Neural cell (in vitro differentiated cells): Measurements from ENCODE around the gene TMEM143. TPM values are rescaled to one million over a fixed set of nuclear protein-coding genes. Genes with fewer than 3 reads are reported as not detected.

Source experiments
- H2AFZ ChIP-seq: fragments of 200-600, 300-800 bp; sonication (generic), shearing (Covaris generic); 2 replicates; pipeline ENCODE4 v1.6.0; 2014; ENCODE audit warnings: low read depth, mild to moderate bottlenecking, antibody characterized with exemption, low read length, moderate library complexity
- H3F3A ChIP-seq: fragments of 200-600 bp; shearing (Covaris generic); 2 replicates; pipeline ENCODE4 v1.6.1; 2016; ENCODE audit warnings: mild to moderate bottlenecking, moderate library complexity, mixed read lengths, antibody characterized with exemption, low read length; ENCODE audit not compliant: insufficient read depth, poor library complexity, severe bottlenecking
- H3K27ac ChIP-seq: fragments of 200-600, 300-800 bp; sonication (generic), shearing (Covaris generic); 2 replicates; pipeline ENCODE4 v1.5.1; 2014; ENCODE audit warnings: mild to moderate bottlenecking, low read length, moderate library complexity
- H3K27me3 ChIP-seq: fragments of 300-800, 200-600 bp; sonication (generic), shearing (Covaris generic); 2 replicates; pipeline ENCODE4 v1.6.0; 2014; ENCODE audit warnings: mild to moderate bottlenecking, low read depth, low read length, moderate library complexity; ENCODE audit not compliant: insufficient read depth
- H3K36me3 ChIP-seq: fragments of 300-800, 200-600 bp; sonication (generic), shearing (Covaris generic); 2 replicates; pipeline ENCODE4 v1.5.1; 2014; ENCODE audit warnings: mild to moderate bottlenecking, antibody characterized with exemption, low read length, moderate library complexity; ENCODE audit not compliant: insufficient read depth
- H3K4me2 ChIP-seq: fragments of 300-800, 200-600 bp; sonication (generic), shearing (Covaris generic); 2 replicates; pipeline ENCODE4 v1.6.0; 2014; ENCODE audit warnings: mild to moderate bottlenecking, low read length
- H3K4me3 ChIP-seq: fragments of 300-800, 200-600 bp; sonication (generic), shearing (Covaris generic); 2 replicates; pipeline ENCODE4 v1.5.1; 2014; ENCODE audit warnings: mild to moderate bottlenecking, low read length, moderate library complexity
- H3K79me2 ChIP-seq: fragments of 200-600 bp; shearing (Covaris generic); replicated peaks from 2 replicates; pipeline ENCODE4 v1.6.0; 2014; ENCODE audit warnings: mild to moderate bottlenecking, low read length, moderate library complexity; ENCODE audit not compliant: insufficient read depth
- H3K9ac ChIP-seq: fragments of 300-800, 200-600 bp; sonication (generic), shearing (Covaris generic); 2 replicates; pipeline ENCODE4 v1.6.1; 2016; ENCODE audit warnings: mild to moderate bottlenecking, low read length, mixed read lengths
- H3K9me2 ChIP-seq: fragments of 200-600 bp; shearing (Covaris generic); 2 replicates; pipeline ENCODE4 v1.6.1; 2016; ENCODE audit warnings: mild to moderate bottlenecking, low read length, mixed read lengths; ENCODE audit not compliant: insufficient read depth
- H3K9me3 ChIP-seq: fragments of 200-600, 300-800 bp; sonication (generic), shearing (Covaris generic); 2 replicates; pipeline ENCODE4 v1.6.1; 2016; ENCODE audit warnings: mild to moderate bottlenecking, mixed run types, low read length, moderate library complexity, mixed read lengths
- H4K20me1 ChIP-seq: fragments of 200-600 bp; shearing (Covaris generic); 2 replicates; pipeline ENCODE4 v1.6.1; 2016; ENCODE audit warnings: mild to moderate bottlenecking, mixed run types; ENCODE audit not compliant: insufficient read depth
- EP300 ChIP-seq: fragments of 450-650 bp; conservative IDR thresholded peaks from 2 replicates; pipeline ENCODE4 v1.6.1; 2014; ENCODE audit warnings: antibody characterized with exemption, mild to moderate bottlenecking, moderate library complexity; ENCODE audit not compliant: poor library complexity, severe bottlenecking
- EZH2 ChIP-seq: fragments of 200-600, 300-800 bp; shearing (Covaris generic), sonication (generic); IDR thresholded peaks from 2 replicates; pipeline ENCODE4 v1.6.1; 2014; ENCODE audit warnings: antibody characterized with exemption, low read length, borderline replicate concordance, mild to moderate bottlenecking; ENCODE audit not compliant: insufficient read depth, poor library complexity, severe bottlenecking
- MXI1 ChIP-seq: fragments of 450-650 bp; conservative IDR thresholded peaks from 2 replicates; pipeline ENCODE4 v1.6.1; 2014; ENCODE audit warnings: antibody characterized with exemption, mild to moderate bottlenecking; ENCODE audit not compliant: poor library complexity, severe bottlenecking
- POLR2AphosphoS5 ChIP-seq: IDR thresholded peaks from 2 replicates; pipeline ENCODE4 v1.6.1; 2012
- RAD21 ChIP-seq: fragments of 450-650 bp; conservative IDR thresholded peaks from 2 replicates; pipeline ENCODE4 v1.6.1; 2014; ENCODE audit warnings: antibody characterized with exemption, mild to moderate bottlenecking, moderate library complexity
- REST ChIP-seq: IDR thresholded peaks from 2 replicates; pipeline ENCODE4 v1.6.1; 2012; ENCODE audit warnings: borderline replicate concordance
- SMC3 ChIP-seq: fragments of 450-650 bp; conservative IDR thresholded peaks from 2 replicates; pipeline ENCODE4 v1.6.1; 2014; ENCODE audit warnings: antibody characterized with exemption, mild to moderate bottlenecking, moderate library complexity; ENCODE audit not compliant: poor library complexity
- TAF1 ChIP-seq: IDR thresholded peaks from 2 replicates; pipeline ENCODE4 v1.6.1; 2012; ENCODE audit warnings: low read depth
- polyA plus RNA-seq: library from polyadenylated mRNA; depleted of rRNA; stranded (reverse); fragments of >200 nt; gene quantifications from 2 replicates; pipeline ENCODE4 v1.2.3, GENCODE V29; 2014
- TF ChIP-seq, protein P1 (sequence below): fragments of 450-650 bp; IDR thresholded peaks from 2 replicates; pipeline ENCODE4 v1.5.1; 2014; ENCODE audit warnings: antibody characterized with exemption, mild to moderate bottlenecking, moderate library complexity; ENCODE audit not compliant: poor library complexity, severe bottlenecking

TMEM143 gene
- polyA plus RNA-seq, 1 donor from 2014 or later: 4.2 TPM

- no peaks in the 10 kb centered on the region for H3F3A ChIP-seq
- peaks cover 6% of the 10 kb centered on the region for H3K36me3 ChIP-seq
- H3K79me2 ChIP-seq: peaks cover 16% of the 10 kb centered on the region
- H3K27ac ChIP-seq: no peak overlapping the region
- H3K9ac ChIP-seq: no peak overlapping the region
- H4K20me1 ChIP-seq: no peaks in the 10 kb centered on the region
- no peak overlapping the region for H3K4me3 ChIP-seq
- H3K27me3 ChIP-seq: no peaks in the 10 kb centered on the region
- H3K9me2 ChIP-seq: no peaks in the 10 kb centered on the region
- no peak overlapping the region for H2AFZ ChIP-seq
- no peaks in the 10 kb centered on the region for H3K9me3 ChIP-seq
- TF ChIP-seq REST (no peak), TAF1 (no peak), POLR2AphosphoS5 (no peak), EZH2 (no peak), RAD21 (no peak), SMC3 (no peak), MXI1 (no peak), EP300 (no peak)
- TF ChIP-seq, protein P1, sequence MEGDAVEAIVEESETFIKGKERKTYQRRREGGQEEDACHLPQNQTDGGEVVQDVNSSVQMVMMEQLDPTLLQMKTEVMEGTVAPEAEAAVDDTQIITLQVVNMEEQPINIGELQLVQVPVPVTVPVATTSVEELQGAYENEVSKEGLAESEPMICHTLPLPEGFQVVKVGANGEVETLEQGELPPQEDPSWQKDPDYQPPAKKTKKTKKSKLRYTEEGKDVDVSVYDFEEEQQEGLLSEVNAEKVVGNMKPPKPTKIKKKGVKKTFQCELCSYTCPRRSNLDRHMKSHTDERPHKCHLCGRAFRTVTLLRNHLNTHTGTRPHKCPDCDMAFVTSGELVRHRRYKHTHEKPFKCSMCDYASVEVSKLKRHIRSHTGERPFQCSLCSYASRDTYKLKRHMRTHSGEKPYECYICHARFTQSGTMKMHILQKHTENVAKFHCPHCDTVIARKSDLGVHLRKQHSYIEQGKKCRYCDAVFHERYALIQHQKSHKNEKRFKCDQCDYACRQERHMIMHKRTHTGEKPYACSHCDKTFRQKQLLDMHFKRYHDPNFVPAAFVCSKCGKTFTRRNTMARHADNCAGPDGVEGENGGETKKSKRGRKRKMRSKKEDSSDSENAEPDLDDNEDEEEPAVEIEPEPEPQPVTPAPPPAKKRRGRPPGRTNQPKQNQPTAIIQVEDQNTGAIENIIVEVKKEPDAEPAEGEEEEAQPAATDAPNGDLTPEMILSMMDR: no peak
- no peak overlapping the region for H3K4me2 ChIP-seq
These were observed 23.2 kb upstream of the TMEM143 start for GRCh38 chr19:48386981-48387380.

- H4K20me1 ChIP-seq: no peaks in the 10 kb centered on the region
- H3K4me3 ChIP-seq: no peak overlapping the region
- H3K9me2 ChIP-seq: no peaks in the 10 kb centered on the region
- no peak overlapping the region for H3K9ac ChIP-seq
- peaks cover 6% of the 10 kb centered on the region for H3K79me2 ChIP-seq
- H2AFZ ChIP-seq: no peak overlapping the region
- no peaks in the 10 kb centered on the region for H3K9me3 ChIP-seq
- H3K27ac ChIP-seq: no peak overlapping the region
- no peak overlapping the region for H3K4me2 ChIP-seq
- H3K27me3 ChIP-seq: no peaks in the 10 kb centered on the region
- H3F3A ChIP-seq: no peaks in the 10 kb centered on the region
- TF ChIP-seq POLR2AphosphoS5 (no peak), REST (no peak), TAF1 (no peak), RAD21 (no peak), EP300 (no peak), MXI1 (no peak), EZH2 (no peak), SMC3 (no peak)
- TF ChIP-seq, protein P1: no peak
- H3K36me3 ChIP-seq: peaks cover 6% of the 10 kb centered on the region
These were observed 21.8 kb upstream of the TMEM143 start for GRCh38 chr19:48385461-48386087.
